Body of pancreas (tissue), 4 donors: ENCODE results near the gene CAPN11. TPM values are rescaled to one million over a fixed set of nuclear protein-coding genes. Genes with fewer than 3 reads are reported as not detected.

ENCODE experiments used
- ATAC-seq: fragments of 150-250 bp; one replicate; pipeline ENCODE4 v1.9.1; 2016
- DNase-seq, 4 donors: peaks; one replicate each; pipeline ENCODE4 v3.0.0-alpha.2; 2019
- H3K27ac ChIP-seq, 4 donors: fragments of 200-600 bp; sonication (generic); 1 replicate in 3 of 4; 2 replicates in 1 of 4; pipeline versions ENCODE4 v1.5.1 to v1.6.1; 2016 to 2019; ENCODE audit warnings: mild to moderate bottlenecking in 1 of 4, mixed read lengths in 1 of 4, moderate library complexity in 1 of 4
- H3K27me3 ChIP-seq, 2 donors: fragments of 200-600 bp; sonication (generic); one replicate each; pipeline ENCODE4 v1.6.0; 2016; ENCODE audit warnings: mild to moderate bottlenecking in 1 of 2
- H3K36me3 ChIP-seq, 2 donors: fragments of 200-600 bp; sonication (generic); replicated peaks in 1 of 2; 2 replicates each; pipeline ENCODE4 v1.5.1; 2016; ENCODE audit warnings: low read depth in 2 of 2; ENCODE audit not compliant: insufficient read depth in 1 of 2
- H3K4me1 ChIP-seq: fragments of 200-600 bp; sonication (generic); one replicate; pipeline ENCODE4 v1.6.0; 2016
- H3K4me3 ChIP-seq, 2 donors: fragments of 200-600 bp; sonication (generic); 1 replicate in 1 of 2; 2 replicates in 1 of 2; pipeline ENCODE4 v1.5.1; 2016 to 2019
- H3K9me3 ChIP-seq, 3 donors: fragments of 200-600 bp; sonication (generic); 1 replicate in 2 of 3; 2 replicates in 1 of 3; pipeline ENCODE4 v1.5.1; 2016
- CTCF ChIP-seq, 7 experiments: fragments of 450-650 bp in 4 of 7; fragments of 200-600 bp in 3 of 7; sonication (generic) in 3 of 7; IDR thresholded peaks; one replicate each; pipeline ENCODE4 v1.5.1; 2016 to 2019; ENCODE audit warnings: antibody characterized with exemption in 7 of 7
- POLR2A ChIP-seq, 3 donors: fragments of 450-650 bp; IDR thresholded peaks; one replicate each; pipeline ENCODE4 v1.6.1; 2016; ENCODE audit warnings: antibody characterized with exemption in 3 of 3, mild to moderate bottlenecking in 2 of 3
- WGBS, 2 donors: methylation state at CpG; one replicate each; pipeline ENCODE4 v1.1.5; 2017; 5-methylcytosine and 5-hydroxymethylcytosine counted together
- intact Hi-C: fragments of 100-400 bp; cut with DNase I; formaldehyde crosslinking; loops from one replicate; pipeline ENCODE4 v1.15.1; 2023
- total RNA-seq, 2 donors: library from RNA; depleted of rRNA; stranded (reverse); fragments of >200 nt; gene quantifications; one replicate each; pipeline ENCODE4 v1.1.0, GENCODE V29; 2016

CAPN11 gene
- total RNA-seq, 2 donors from 2014 or later = 0.66 TPM; not detected in 1

- peaks cover 74% of the 10 kb centered on the region for H3K4me1 ChIP-seq
- peak; percentile 83 to 91 (median 90) for DNase-seq
- TF ChIP-seq POLR2A (IDR thresholded peaks at IDR 0.05) (peak; percentile 86 to 92 (median 87)), CTCF (IDR thresholded peaks at IDR 0.05) (no peak)
- H3K4me3 ChIP-seq = peak overlapping the region; percentile 2 to 25
- ATAC-seq = peak; percentile 51
- no peaks in the 10 kb centered on the region for H3K27me3 ChIP-seq
- H3K36me3 ChIP-seq = no peaks in the 10 kb centered on the region
- WGBS, 2 donors = 0 to 20% methylated on average over 3 to 45 of the region's 45 CpGs
- H3K27ac ChIP-seq = peak overlapping the region; percentile 92 to 98 (median 94)
- intact Hi-C loops = no loop called here
- H3K9me3 ChIP-seq = no peaks in the 10 kb centered on the region
Observed at GRCh38 chr6:44219053-44219814, 60.6 kb downstream of the CAPN11 start.

GRCh38 chr6:44219815-44220784 is 61.5 kb downstream of the CAPN11 start:
- Histone ChIP-seq H3K36me3 (no peaks in the 10 kb centered on the region), H3K4me3 (peak overlapping the region; percentile 2 to 25), H3K27ac (peak overlapping the region; percentile 92 to 98 (median 94)), H3K27me3 (no peaks in the 10 kb centered on the region), H3K4me1 (peaks cover 83% of the 10 kb centered on the region), H3K9me3 (no peaks in the 10 kb centered on the region)
- DNase-seq (no peak), ATAC-seq (no peak)
- 47 to 58% methylated on average over 19 to 26 of the region's 28 CpGs for WGBS, 2 donors
- TF ChIP-seq CTCF (IDR thresholded peaks at IDR 0.05) (no peak), POLR2A (IDR thresholded peaks at IDR 0.05) (no peak)
- intact Hi-C loops = no loop called here

- Histone ChIP-seq H3K4me1 (peaks cover 90% of the 10 kb centered on the region), H3K36me3 (no peaks in the 10 kb centered on the region), H3K9me3 (no peaks in the 10 kb centered on the region), H3K27me3 (no peaks in the 10 kb centered on the region), H3K27ac (peak overlapping the region; percentile 92 to 95 (median 94)), H3K4me3 (no peak overlapping the region)
- DNase-seq = no peak
- no peak for TF ChIP-seq CTCF (IDR thresholded peaks at IDR 0.05)
- TF ChIP-seq POLR2A (IDR thresholded peaks at IDR 0.05) = peak in 1 of 3 donors; percentile 29
- intact Hi-C loops = no loop called here
- ATAC-seq = no peak
- WGBS, 2 donors = 49 to 61% methylated on average over 4 of the region's 4 CpGs
Observed at GRCh38 chr6:44220913-44221290, 62.3 kb downstream of the CAPN11 start.

GRCh38 chr6:44221291-44221960 is 62.8 kb downstream of the CAPN11 start:
- DNase-seq = peak; percentile 97 to 99 (median 98)
- Histone ChIP-seq H3K4me3 (no peak overlapping the region), H3K4me1 (peaks cover 90% of the 10 kb centered on the region), H3K27ac (peak overlapping the region; percentile 92 to 95 (median 94)), H3K9me3 (no peaks in the 10 kb centered on the region), H3K27me3 (no peaks in the 10 kb centered on the region), H3K36me3 (no peaks in the 10 kb centered on the region)
- peak; percentile 69 for ATAC-seq
- intact Hi-C loops = no loop called here
- peak; percentile 77 to 98 (median 94) for TF ChIP-seq CTCF (IDR thresholded peaks at IDR 0.05)
- peak; percentile 30 to 46 (median 43) for TF ChIP-seq POLR2A (IDR thresholded peaks at IDR 0.05)
- 3 to 6% methylated on average over 3 to 4 of the region's 4 CpGs for WGBS, 2 donors
